Esophagus muscularis mucosa (tissue), 4 donors: ENCODE measurements around the gene TEX53. TPM values are rescaled to one million over a fixed set of nuclear protein-coding genes. Genes with fewer than 3 reads are reported as not detected.

ENCODE experiments used
- DNase-seq: peaks from one replicate; pipeline ENCODE4 v3.0.0-alpha.2; 2017; ENCODE audit errors: extremely low spot score
- H3K27ac ChIP-seq, 4 donors: fragments of 200-600 bp; sonication (generic); replicated peaks in 1 of 4; 1 replicate in 3 of 4; 2 replicates in 1 of 4; pipeline ENCODE4 v1.5.1; 2016 to 2019; ENCODE audit warnings: mild to moderate bottlenecking in 1 of 4
- H3K27me3 ChIP-seq, 4 donors: fragments of 200-600 bp; sonication (generic); one replicate each; pipeline versions ENCODE4 v1.5.1 to v1.6.0; 2016 to 2019
- H3K36me3 ChIP-seq, 4 donors: fragments of 200-600 bp; sonication (generic); one replicate each; pipeline ENCODE4 v1.5.1; 2016 to 2019
- H3K4me1 ChIP-seq, 4 donors: fragments of 200-600 bp; sonication (generic); one replicate each; pipeline ENCODE4 v1.5.1; 2016 to 2019
- H3K4me3 ChIP-seq, 4 donors: fragments of 200-600 bp; sonication (generic); 1 replicate in 2 of 4; 2 replicates in 2 of 4; pipeline ENCODE4 v1.5.1; 2016 to 2019; ENCODE audit warnings: mild to moderate bottlenecking in 4 of 4, moderate library complexity in 1 of 4
- H3K9me3 ChIP-seq, 4 donors: fragments of 200-600 bp; sonication (generic); 1 replicate in 3 of 4; 2 replicates in 1 of 4; pipeline ENCODE4 v1.5.1; 2016 to 2019
- CTCF ChIP-seq, 3 experiments: fragments of 200-600 bp in 2 of 3; fragments of 450-650 bp in 1 of 3; sonication (generic) in 2 of 3; IDR thresholded peaks; one replicate each; pipeline ENCODE4 v1.5.1; 2017 to 2019; ENCODE audit warnings: antibody characterized with exemption in 3 of 3, mild to moderate bottlenecking in 2 of 3, moderate library complexity in 1 of 3
- EP300 ChIP-seq: sonication (generic); formaldehyde crosslinking; IDR thresholded peaks from one replicate; pipeline ENCODE4 v1.6.1; 2017; ENCODE audit warnings: antibody characterized with exemption
- POLR2A ChIP-seq: fragments of 450-650 bp; IDR thresholded peaks from one replicate; pipeline ENCODE4 v1.6.1; 2017; ENCODE audit warnings: antibody characterized with exemption, moderate library complexity, mild to moderate bottlenecking, low read depth
- POLR2AphosphoS5 ChIP-seq, 2 donors: sonication (generic); formaldehyde crosslinking; IDR thresholded peaks; one replicate each; pipeline ENCODE4 v1.6.1; 2017; ENCODE audit warnings: antibody characterized with exemption in 2 of 2
- WGBS: methylation state at CpG from one replicate; pipeline ENCODE4 v1.1.5; 2018; 5-methylcytosine and 5-hydroxymethylcytosine counted together
- intact Hi-C: fragments of 100-400 bp; cut with DNase I; formaldehyde crosslinking; loops from one replicate; pipeline ENCODE4 v1.15.1; 2023
- total RNA-seq, 4 donors: library from RNA; depleted of rRNA; stranded (reverse); fragments of >200 nt; gene quantifications; one replicate each; pipeline versions ENCODE4 v1.1.0 to v1.2.1, GENCODE V29; 2016

TEX53 gene
- total RNA-seq, 4 donors from 2014 or later, result not detected

GRCh38 chr9:114627553-114627952 lies 30.1 kb downstream of the TEX53 start:
- Histone ChIP-seq H3K27ac (no peak overlapping the region), H3K4me3 (no peak overlapping the region), H3K4me1 (peaks cover 0 to 2% (median under 1%) of the 10 kb centered on the region in 4 donors), H3K27me3 (no peaks in the 10 kb centered on the region), H3K36me3 (peaks cover 30 to 86% (median 55%) of the 10 kb centered on the region in 4 donors), H3K9me3 (no peaks in the 10 kb centered on the region)
- DNase-seq, result no peak
- WGBS, result 100% methylated on average over 1 of the region's 1 CpG
- no peak for TF ChIP-seq CTCF (IDR thresholded peaks at IDR 0.05)
- TF ChIP-seq POLR2AphosphoS5 (IDR thresholded peaks at IDR 0.05), result no peak
- TF ChIP-seq POLR2A, result no peak
- TF ChIP-seq EP300, result no peak
- intact Hi-C loops, result no loop called here

GRCh38 chr9:114626415-114627020 lies 31.1 kb downstream of the TEX53 start:
- TF ChIP-seq CTCF (IDR thresholded peaks at IDR 0.05) (no peak), POLR2A (no peak), EP300 (no peak), POLR2AphosphoS5 (IDR thresholded peaks at IDR 0.05) (no peak)
- Histone ChIP-seq H3K4me3 (no peak overlapping the region), H3K4me1 (peaks cover 0 to 11% (median 8%) of the 10 kb centered on the region in 4 donors), H3K9me3 (no peaks in the 10 kb centered on the region), H3K27me3 (no peaks in the 10 kb centered on the region), H3K36me3 (peaks cover 20 to 85% (median 50%) of the 10 kb centered on the region in 4 donors), H3K27ac (no peak overlapping the region)
- intact Hi-C loops, result no loop called here
- no peak for DNase-seq
- 87% methylated on average over 4 of the region's 4 CpGs for WGBS

- TF ChIP-seq POLR2AphosphoS5 (IDR thresholded peaks at IDR 0.05) (no peak), POLR2A (no peak), EP300 (no peak), CTCF (IDR thresholded peaks at IDR 0.05) (no peak)
- Histone ChIP-seq H3K27me3 (no peaks in the 10 kb centered on the region), H3K27ac (no peak overlapping the region), H3K4me1 (peaks cover 0 to 13% (median 9%) of the 10 kb centered on the region in 4 donors), H3K4me3 (no peak overlapping the region), H3K36me3 (peaks cover 14 to 71% (median 36%) of the 10 kb centered on the region in 4 donors), H3K9me3 (no peaks in the 10 kb centered on the region)
- intact Hi-C loops, result no loop called here
- no peak for DNase-seq
- WGBS, result 93% methylated on average over 2 of the region's 2 CpGs
Measured at GRCh38 chr9:114624677-114625076, 32.9 kb downstream of the TEX53 start.

- H3K27ac ChIP-seq, result peak overlapping the region in 1 of 4 donors; percentile 23
- H3K36me3 ChIP-seq, result peaks cover 0 to 69% (median 28%) of the 10 kb centered on the region in 4 donors
- H3K4me1 ChIP-seq, result peaks cover 0 to 21% (median 16%) of the 10 kb centered on the region in 4 donors
- no peaks in the 10 kb centered on the region for H3K9me3 ChIP-seq
- intact Hi-C loops, result no loop called here
- 56% methylated on average over 2 of the region's 2 CpGs for WGBS
- H3K4me3 ChIP-seq, result no peak overlapping the region
- TF ChIP-seq EP300, result no peak
- no peak for TF ChIP-seq POLR2A
- no peak for TF ChIP-seq POLR2AphosphoS5 (IDR thresholded peaks at IDR 0.05)
- no peak for TF ChIP-seq CTCF (IDR thresholded peaks at IDR 0.05)
- H3K27me3 ChIP-seq, result no peaks in the 10 kb centered on the region
- no peak for DNase-seq
Measured at GRCh38 chr9:114621975-114622609, 35.5 kb downstream of the TEX53 start.
